Stimulated activated CD4-positive, alpha-beta T cell treated with anti-CD3 and anti-CD28 coated beads, Interleukin-12 subunit alpha, Interleukin-12 subunit beta, amount 100 ng/mL, for 48 hours (primary cell): ENCODE results near the gene DVL1.
A peak's percentile ranks its signal among the peaks of the same experiment; 100 is the strongest.
"Not testable (repeated sequence)": the region's sequence is repeated elsewhere in the genome, so short reads cannot be mapped to it uniquely, and the experiment has no call there.

ENCODE experiments used
- DNase-seq, 3 donors: peaks; one replicate each; pipeline ENCODE4 v3.0.0-alpha.2; 2020; ENCODE audit warnings: low read depth in 2 of 3, low spot score in 1 of 3

The DVL1 gene

DNA sequence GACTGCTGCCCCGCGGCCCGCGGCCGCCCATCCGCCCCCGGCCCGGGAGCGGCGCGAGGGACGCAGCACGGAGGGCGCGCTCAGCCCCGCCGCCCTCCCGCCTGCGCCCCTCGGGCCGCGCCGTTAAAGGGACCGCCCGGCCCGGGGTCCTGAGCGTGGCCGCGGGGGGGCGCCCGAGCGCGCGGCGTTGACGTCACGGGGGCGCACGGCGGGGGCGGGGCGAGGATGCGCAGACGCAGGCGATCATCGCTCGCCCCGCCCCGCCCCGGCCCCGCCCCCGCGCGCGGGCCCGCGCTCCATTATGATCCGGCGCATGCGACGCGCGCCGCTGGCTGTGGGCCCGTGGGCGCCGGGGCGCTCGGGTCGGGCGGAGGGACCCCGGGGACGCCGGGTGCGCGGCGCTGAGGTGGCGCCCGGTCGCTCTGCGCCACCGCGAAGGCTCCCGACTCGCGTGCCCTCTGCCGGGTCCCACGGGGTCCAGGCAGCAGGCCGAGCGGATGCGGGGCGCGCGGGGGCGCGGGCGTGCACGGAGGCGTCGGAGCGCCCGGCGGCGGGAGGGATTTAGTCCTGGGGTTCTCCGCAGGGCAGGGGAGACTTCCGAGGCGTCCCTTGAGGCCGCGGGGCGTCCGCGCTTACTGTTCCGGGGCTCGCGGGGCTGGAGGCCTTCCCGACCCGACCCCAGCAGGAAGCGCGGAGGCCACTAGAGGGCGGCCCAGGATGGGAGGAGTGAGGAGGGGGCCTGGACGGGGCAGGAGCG, at the start of gene DVL1:
Gene DVL1, minus strand, starts transcription at position 163 of the 757 bp plus-strand sequence. CDS start 353 bp downstream, outside the sequence.
- peak; percentile 31 to 57 (median 44) for DNase-seq

DNA sequence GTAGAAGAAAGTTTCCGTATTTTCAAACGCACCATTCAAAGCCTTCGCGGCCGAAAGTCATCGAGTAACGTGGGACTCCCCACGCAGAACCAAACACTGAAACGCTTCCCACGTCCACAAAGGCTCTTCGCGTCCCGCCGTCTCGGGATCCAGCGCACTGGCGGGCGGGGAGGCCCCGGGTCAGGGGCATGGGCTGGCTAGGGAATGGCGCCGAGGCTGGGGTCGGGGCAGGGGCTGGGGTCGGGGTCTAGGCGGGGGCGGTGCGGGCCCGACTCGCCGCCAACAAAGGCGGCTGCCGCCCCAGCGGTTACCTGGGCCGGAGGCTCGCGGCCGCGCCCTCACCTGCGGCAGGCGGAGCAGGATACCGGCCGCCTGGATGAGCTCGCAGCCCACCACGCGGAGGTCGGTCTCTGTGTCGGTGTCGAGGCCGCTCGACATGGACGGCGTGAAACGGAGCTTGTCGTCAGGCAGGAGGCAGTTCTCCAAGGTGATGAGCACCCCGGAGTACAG, 49.5 kb upstream of the DVL1 start:
- no peak for DNase-seq

DNA sequence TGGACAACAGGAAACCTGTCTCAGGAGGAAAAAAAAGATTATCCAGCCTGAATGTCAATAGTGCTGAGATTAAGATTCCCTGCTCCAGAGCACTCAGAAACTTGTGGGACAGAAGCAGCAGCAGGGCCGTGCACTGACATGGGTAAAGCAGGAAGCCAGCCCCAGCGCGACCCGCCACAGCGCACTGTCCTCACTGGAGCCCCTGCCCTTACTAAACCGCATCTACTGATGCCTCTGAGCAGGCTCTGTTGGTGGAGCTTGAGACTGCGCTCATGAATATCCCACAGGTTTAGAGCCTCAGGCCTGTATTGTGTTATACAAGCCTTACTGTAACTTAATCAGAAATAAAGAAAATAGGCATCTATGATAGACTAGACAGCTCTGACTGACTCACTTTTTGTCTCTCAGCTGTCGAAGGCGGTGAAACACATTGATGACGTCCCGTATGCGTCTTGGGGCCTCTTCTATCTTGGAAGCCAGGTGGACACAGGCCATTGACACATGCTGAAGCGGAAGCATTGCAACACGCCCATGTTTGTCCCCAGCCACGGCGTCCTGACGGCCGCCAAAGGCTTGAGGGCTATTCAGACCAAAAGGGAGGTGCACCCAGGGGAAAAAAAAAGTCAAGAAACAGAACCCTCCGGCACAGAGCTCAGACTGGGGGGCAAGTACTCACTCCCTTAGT, 48.8 kb upstream of the DVL1 start:
- DNase-seq = no peak

DNA sequence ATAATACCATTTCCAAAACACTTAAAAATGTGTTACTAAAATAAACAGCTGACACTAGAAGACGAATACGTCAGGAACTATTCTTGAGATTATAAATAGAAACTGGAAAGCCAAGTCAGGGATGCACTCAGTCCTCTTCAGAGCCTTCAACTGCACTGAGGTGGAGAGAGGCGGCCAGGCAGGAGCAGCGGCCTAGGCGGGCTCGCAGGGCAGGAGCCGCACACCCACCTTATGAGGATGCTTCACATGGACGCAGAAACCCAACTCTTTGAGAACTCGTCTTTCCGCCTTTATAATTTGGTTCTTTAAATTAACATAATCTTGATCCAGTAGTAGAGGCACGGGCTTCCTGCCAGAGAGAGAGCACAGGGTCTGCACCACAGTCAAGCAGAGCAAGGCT, 45.9 kb upstream of the DVL1 start:
- no peak for DNase-seq

DNA sequence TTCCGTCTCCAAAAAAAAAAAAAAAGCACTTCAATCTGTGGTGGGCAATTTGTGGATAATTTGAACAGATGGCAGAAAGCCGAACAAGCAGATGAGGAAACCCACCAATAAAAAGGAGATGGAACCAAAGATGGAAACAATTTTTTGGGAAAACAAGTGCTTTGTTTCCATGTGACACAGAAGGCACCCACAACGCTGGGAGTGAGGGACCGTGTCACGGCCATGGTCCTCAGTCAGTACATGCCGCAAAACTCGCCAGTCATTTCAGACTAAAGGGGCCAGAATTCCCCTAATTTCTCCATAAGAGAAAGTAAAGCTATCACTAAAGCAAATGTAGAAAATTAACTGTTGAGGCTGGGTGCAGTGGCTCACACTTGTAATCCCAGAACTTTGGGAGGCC, 44.9 kb upstream of the DVL1 start:
- no peak for DNase-seq

DNA sequence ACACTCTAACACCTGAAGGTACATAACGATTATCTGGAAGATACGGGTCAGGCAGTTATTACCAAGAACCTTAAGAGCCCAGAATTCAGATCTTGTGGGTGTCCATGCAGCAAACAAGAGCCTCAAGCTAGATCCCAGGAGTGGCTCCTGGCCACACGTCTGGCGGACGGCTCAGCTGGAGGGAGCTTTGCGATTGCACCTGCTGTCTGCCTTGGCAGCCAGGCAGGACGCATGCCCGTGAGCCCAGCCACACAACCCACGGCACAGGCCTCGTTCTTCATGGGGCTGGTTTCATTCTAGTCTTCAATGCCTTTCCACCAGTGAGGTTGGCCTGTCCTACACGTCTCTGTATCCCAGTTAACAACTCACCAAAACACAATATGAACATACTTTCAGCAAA, 44.2 kb upstream of the DVL1 start:
- no peak for DNase-seq

DNA sequence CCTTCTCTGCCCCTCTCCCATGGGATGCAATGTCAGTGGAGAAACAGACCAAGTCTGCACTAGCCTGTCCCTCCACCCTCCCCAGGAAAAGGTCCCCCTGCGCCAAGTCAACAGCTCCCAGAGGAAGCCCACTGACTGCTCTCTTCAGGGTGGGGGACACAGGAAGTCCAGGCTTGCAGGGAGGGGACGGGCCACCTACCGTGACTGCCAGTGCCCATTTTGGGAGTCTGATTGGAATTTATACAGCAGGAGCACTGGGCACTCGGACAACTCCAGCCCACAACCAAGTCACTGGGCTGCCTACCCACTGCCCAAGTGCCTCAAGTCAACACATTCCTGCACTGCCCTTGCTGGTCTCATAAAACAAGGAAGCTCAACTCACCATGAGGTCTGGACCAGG, 43.8 kb upstream of the DVL1 start:
- no peak for DNase-seq

DNA sequence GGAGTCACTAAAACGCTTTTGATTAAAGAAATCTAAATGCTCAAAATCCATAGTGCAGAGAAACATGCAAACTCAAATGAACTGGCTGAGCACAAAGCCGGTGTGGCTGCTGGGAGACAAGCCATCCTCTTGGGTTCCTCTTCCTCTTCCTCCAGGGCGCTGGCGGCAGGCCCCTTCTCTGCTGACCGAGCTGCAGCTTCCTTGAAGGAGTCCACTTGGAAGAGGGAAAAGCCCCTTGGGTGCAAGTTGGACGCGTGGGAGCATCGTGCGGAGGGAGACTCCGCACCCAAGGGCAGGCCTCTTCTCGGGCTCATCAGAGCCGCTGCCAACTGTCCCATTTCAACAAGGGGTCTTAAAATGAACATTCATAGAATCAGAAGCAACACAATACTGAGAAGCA, 42.0 kb upstream of the DVL1 start:
- no peak for DNase-seq

DNA sequence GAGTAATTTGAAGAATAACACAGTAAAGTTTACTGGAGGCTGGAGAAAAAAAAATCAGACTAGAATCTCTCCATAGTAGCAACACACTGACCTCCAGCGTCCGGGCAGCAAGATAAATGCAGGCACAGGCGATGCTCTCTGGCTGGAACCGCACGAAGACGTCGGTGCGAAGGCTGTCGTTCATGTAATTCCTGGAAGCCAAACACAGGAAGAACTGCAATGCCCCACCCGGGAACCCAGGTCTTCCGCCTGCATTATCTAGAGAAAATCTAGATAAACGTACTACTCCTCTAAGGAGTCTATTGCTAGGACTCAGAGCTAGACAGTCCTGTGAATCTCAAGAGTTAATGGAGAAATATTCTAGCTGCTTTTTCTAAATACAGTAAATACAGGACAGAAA, 41.5 kb upstream of the DVL1 start:
- DNase-seq = no peak

DNA sequence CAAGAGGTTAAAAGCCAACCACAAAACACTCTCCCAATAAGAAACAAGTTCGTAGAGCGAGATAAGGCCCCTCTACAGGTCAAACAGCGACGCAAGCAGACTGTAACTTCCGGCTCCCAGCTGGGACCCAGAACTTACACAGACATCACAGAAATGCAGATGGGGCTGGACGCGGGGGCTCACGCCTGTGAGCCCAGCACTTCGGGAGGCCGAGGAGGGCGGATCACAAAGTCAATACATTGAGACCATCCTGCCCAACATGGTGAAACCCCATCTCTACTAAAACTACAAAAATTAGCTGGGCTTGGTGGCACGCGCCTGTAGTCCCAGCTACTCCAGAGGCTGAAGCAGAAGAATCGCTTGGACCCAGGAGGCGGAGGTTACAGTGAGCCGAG, 38.9 kb upstream of the DVL1 start:
- no peak for DNase-seq

DNA sequence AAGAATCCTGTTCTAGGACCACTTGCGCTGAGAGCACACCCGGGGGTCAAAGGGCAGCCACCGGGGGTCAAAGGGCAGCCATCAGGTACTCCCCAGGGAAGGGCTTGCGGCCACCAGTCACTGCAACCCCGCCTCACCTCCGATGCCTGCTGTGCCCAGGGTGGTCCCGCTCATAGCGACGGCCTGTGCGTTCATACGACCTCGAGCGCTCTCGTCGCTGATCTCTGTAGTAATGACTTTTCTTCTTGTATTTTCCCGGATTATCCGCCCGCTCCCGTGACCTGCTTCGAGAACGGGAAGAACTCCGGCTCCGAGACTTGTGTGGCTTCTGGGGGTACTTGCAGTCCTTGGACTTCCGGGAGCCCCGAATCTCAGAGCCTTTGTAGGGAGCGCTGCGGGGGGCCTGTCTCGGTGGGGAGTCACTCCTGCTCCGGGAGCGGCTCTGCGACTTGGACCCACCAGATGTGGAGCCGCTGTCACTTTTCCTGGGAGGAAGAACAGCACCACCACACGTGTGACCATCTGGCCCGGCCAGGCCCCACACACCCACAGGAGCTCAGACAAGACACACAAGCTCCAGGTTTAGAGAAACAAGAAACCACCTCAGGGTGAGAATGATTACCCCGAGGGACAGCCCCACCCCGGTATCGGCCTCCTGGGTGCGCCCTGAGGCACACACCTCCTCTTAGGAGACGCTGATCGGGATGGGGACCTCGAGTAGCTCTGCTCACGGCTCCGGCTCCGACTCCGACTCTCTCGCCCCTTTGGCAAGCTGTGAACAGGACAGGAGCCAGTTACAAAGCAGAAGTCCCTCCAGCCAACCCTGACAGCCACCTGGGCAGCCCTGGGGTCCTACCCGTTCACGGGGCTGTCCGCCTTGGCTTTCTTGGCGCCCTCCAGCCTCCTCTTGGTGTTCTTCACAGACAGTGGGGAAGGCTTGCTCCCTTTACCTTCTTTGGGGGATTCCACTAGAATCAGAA, 38.2 kb upstream of the DVL1 start:
- no peak for DNase-seq

DNA sequence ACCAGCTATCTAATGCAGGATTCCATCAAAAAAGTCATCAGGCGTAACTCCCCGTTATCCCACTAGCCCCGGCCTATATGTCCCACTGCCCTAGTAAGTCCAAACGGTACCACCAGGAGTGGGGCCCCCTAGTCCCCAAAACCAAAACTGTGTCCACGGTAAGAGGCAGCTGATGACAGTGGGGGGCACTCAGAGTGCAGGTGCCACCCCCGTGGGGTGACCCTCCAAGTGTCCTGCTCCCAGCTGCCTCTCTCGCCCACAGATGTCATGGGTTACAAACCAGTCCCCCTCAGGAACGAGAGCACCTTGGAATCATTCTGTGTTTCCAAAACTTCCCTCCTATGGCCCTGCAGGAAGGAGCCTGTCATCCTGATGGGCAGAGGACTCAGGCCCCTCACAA, 36.7 kb upstream of the DVL1 start:
- no peak for DNase-seq

DNA sequence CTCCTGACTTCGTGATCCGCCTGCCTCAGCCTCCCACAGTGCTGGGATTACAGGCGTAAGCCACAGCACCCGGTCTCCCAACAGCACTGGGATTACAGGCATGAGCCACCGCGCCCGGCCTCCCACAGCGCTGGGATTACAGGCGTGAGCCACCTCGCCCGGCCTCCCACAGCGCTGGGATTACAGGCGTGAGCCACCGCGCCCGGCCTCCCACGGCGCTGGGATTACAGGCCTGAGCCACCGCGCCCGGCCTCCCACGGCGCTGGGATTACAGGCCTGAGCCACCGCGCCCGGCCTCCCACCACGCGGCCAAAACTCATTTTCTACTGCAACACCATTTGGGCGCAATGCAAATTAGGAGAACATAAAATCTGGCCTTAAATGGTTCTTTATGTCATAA, 36.1 kb upstream of the DVL1 start:
- not testable (repeated sequence) for DNase-seq

DNA sequence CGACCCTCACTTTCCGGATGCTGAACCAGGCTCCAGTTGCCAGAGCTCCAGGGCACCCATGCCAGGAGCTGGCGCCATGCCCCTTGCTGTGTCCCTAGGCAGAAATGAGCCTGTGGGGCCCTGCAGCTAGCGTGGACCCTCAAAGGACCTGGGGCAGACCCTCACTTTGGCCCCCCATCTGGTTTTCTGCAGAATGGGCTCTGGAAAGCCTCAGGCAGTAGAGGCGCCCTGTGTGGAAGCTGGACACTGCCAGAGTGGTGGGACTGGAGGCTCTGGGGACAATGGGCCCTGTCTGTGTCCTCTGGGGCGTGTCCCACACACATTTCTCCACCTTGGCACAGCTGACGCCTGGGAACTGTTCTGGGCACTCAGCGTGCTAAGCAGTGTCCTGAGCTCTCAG, 32.1 kb upstream of the DVL1 start:
- no peak for DNase-seq

DNA sequence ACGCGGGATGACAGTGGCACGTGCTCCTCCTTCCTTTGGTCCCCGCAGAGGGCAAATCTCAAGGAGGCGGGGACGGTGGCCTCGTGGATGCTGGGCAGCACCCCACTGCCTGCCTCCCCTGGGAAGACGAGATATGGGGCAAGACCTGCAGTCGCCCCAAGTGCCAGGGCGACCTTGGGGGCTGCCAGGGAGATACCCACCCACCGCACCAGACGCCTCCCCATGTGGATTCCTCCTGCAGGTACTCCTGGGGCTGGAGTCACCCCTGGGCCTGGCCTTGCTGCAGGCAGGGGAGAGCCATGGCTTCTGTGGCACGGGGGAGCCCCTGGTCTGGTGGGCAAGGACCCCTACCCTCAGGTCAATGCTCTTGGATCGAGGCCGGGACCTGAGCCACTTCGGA, 31.6 kb upstream of the DVL1 start:
- no peak for DNase-seq

DNA sequence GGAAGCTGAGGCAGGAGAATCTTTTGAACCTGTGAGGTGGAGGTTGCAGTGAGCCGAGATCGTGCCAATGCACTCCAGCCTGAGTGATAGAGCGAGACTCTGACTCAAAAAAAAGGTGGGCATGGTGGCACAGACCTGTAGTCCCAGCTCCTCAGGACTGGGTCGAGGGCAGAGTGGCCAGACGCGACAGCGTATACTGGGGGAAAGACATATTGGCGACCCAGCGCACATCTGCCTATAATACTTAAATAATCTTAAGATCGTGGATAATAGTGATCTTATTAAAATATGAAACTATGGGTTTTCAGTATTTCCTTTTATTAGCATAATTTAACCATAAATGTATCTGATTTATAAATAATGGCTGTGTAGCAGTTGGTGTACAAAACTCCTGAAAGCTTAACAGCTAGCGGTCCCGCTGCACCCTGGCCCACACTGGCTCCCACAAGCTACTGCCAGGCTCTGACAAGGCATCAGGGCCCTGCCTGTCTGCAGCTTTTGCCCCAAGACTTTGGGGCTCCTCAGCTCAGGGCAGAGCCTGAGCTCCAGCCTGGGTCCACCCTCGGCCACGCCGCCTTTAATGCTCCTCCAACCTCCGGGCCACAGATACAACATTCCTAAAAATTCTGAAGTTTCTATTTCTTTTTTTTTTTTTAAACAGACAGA, 28.5 kb upstream of the DVL1 start:
- no peak for DNase-seq

DNA sequence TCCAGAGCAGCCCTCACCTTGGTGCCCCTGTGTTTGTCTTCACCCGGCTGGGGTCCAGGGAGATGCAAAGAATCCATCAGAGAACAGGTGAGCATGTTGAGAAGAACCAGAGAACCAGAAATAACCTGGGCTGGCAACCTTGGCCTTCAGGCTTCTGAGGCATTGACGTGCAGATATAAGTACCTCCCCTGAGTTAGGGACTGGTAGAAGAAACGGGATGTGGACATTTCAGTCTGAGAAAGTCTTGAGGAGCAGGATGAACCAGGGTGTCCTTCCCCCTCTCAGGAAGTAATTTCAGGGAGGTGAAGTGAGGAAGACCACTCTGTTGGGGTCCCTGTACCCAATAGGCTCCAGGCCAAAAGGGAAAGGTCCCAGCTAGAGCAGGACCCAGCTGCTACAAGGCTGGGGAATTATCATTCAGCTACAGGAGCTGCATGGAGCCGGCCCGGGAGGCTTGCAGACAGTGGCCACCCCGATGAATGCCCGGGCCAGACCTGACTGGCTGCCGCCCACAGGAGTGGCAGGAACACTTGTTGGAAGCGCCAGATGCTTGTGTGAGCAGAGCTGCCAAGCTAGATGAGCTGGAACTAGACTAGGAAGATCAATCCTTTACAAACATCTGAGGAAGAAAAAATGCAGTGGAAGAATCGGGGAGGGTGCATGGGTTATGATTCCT, 27.5 kb upstream of the DVL1 start:
- no peak for DNase-seq

DNA sequence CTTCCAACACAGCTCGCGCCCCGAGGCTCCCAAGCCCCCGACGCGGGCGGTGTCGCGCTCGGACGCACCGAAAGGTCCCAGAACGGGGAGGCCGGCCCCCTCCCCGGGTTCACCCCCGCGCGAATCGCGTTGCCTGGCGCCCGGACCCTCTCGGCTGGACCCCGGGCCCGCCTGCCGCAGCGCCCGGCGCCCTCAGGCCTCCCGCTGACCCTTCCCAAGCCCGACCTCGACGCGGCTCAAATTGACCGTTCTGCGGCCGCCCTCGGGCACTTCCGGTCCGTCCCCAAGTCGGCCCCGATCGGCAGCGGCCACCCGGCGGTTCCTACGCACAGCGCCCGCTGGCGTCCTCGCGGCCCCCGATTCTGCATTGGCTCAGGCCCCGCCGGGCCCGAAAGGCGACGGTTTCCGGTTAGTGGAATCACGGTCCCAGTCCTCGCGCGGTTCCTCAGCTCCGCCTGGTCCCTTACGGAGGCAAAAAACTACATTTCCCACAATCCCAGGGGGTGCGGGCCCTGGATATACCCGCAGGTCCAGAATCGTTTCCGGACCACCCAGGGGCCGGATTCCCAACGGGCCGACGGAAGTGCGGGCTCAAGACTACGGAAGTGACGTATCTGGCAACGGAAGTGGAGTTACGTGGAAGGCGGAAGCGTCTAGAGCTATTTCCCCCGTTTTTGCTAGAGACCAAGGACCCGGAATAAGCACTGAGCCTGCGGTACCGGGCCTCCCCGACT, 25.9 kb upstream of the DVL1 start, which contains the start of gene AURKAIP1:
Gene AURKAIP1, minus strand, starts transcription at position 279 of the 734 bp plus-strand sequence. CDS start 451 bp downstream, outside the sequence.
- DNase-seq = peak; percentile 91 to 98 (median 92)

DNA sequence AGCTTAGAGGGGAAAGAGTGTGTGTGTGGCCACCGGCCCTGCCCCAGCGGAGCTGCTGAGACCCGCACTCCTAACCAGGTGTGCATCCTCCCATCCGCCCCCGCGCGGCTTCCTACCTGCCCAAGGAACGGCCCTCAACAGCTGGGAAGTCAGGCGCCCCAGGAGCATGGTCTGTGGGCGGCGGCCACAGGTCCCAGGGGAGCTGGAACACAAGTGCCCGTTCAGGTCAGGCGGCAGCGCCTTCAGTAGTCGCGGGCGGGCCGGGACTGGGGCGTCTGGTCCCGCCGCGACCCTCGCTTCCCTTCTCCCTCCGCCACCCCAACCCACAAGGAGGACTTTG, 25.3 kb upstream of the DVL1 start:
- no peak for DNase-seq
